Osteoblast (primary cell): ENCODE results near the gene NLGN1. TPM values are rescaled to one million over a fixed set of nuclear protein-coding genes. Genes with fewer than 3 reads are reported as not detected.

Experiments
- DNase-seq: peaks from one replicate; pipeline ENCODE4 v3.0.0; 2011; ENCODE audit warnings: low spot score, mixed read lengths; ENCODE audit not compliant: insufficient read length; ENCODE audit errors: missing footprints
- H2AFZ ChIP-seq: 2 replicates; pipeline ENCODE4 v1.6.0; 2011; ENCODE audit warnings: mild to moderate bottlenecking, low read length
- H3K27ac ChIP-seq: 2 replicates; pipeline ENCODE4 v1.5.1; 2011; ENCODE audit warnings: mild to moderate bottlenecking, low read depth, low read length, moderate library complexity
- H3K27me3 ChIP-seq: 2 replicates; pipeline ENCODE4 v1.6.0; 2012; ENCODE audit warnings: mild to moderate bottlenecking, control low read depth, inconsistent platforms, low read length, moderate library complexity; ENCODE audit not compliant: insufficient read depth
- H3K36me3 ChIP-seq: 2 replicates; pipeline ENCODE4 v1.5.1; 2011; ENCODE audit warnings: mild to moderate bottlenecking, low read length, control low read depth, moderate library complexity; ENCODE audit not compliant: insufficient read depth
- H3K4me1 ChIP-seq: 2 replicates; pipeline ENCODE4 v1.5.1; 2011; ENCODE audit warnings: mild to moderate bottlenecking, low read length, control low read depth, moderate library complexity; ENCODE audit not compliant: insufficient read depth
- H3K4me2 ChIP-seq: 2 replicates; pipeline ENCODE4 v1.6.0; 2011; ENCODE audit warnings: mild to moderate bottlenecking, low read length; ENCODE audit not compliant: insufficient read depth
- H3K4me3 ChIP-seq: fragments of 200-600 bp; sonication (generic); 3 replicates; pipeline ENCODE4 v1.5.1; 2012; ENCODE audit warnings: mild to moderate bottlenecking, low read length, inconsistent platforms; ENCODE audit not compliant: insufficient read depth
- H3K79me2 ChIP-seq: 2 replicates; pipeline ENCODE4 v1.6.0; 2012; ENCODE audit warnings: mild to moderate bottlenecking, low read length, control low read depth, inconsistent platforms; ENCODE audit not compliant: insufficient read depth
- H3K9me3 ChIP-seq: 2 replicates; pipeline ENCODE4 v1.5.1; 2011; ENCODE audit warnings: low read depth, low read length, control low read depth
- H4K20me1 ChIP-seq: 2 replicates; pipeline ENCODE4 v1.6.0; 2012; ENCODE audit warnings: mild to moderate bottlenecking, low read length, control low read depth; ENCODE audit not compliant: insufficient read depth
- total RNA-seq: library from RNA; depleted of rRNA; stranded (reverse); fragments of >200 nt; gene quantifications from 2 replicates; pipeline ENCODE4 v1.2.3, GENCODE V29; 2012
- TF ChIP-seq, protein P1 (sequence below): IDR thresholded peaks from 2 replicates; pipeline ENCODE4 v1.5.1; 2011; ENCODE audit warnings: mild to moderate bottlenecking, low read depth, low read length, moderate library complexity; ENCODE audit errors: extremely low read depth

NLGN1 gene
- total RNA-seq, 1 donor = 9.0 TPM

DNA sequence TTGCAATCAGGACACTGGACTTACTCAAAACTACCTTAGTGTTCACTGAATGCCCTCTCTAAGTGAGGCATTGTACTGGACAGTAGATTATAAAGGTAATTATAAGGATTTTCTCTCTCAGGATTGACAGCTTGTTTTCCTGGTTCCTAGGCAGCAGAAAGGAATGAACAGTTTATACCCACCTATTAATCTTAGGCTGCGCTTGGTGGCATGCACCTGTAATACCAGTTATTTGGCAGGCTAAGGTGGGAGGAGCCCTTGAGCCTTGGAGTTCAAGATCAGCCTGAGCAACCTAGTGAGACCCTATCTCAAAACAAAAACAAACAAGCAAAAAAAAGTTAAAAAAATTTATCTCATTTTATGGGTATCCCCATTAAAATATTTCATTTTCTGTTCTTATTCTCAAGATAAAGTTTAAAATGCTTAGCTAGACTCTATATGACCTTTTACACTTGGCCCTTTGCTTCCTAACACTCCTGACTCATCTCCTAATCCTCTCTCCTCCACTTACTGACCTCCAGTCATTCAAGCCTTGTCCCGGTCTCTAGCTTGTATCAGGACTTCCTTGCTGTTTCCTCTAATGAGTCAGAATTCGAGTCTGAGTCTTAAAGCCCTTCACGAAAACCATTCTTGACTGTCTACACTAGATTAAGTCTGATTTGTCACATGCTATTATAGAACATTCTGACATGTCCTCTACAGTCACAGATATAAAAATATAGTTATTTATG lies 348.6 kb downstream of the NLGN1 start:
- no peaks in the 10 kb centered on the region for H3K27me3 ChIP-seq

GRCh38 chr3:173747427-173747826 lies 349.9 kb downstream of the NLGN1 start:
- Histone ChIP-seq H2AFZ (no peak overlapping the region), H3K27ac (no peak overlapping the region), H3K4me2 (no peak overlapping the region), H3K27me3 (no peaks in the 10 kb centered on the region), H3K79me2 (no peaks in the 10 kb centered on the region), H3K4me1 (peaks cover 30% of the 10 kb centered on the region), H3K36me3 (no peaks in the 10 kb centered on the region), H3K9me3 (no peaks in the 10 kb centered on the region), H3K4me3 (no peak overlapping the region), H4K20me1 (no peaks in the 10 kb centered on the region)
- TF ChIP-seq, protein P1, sequence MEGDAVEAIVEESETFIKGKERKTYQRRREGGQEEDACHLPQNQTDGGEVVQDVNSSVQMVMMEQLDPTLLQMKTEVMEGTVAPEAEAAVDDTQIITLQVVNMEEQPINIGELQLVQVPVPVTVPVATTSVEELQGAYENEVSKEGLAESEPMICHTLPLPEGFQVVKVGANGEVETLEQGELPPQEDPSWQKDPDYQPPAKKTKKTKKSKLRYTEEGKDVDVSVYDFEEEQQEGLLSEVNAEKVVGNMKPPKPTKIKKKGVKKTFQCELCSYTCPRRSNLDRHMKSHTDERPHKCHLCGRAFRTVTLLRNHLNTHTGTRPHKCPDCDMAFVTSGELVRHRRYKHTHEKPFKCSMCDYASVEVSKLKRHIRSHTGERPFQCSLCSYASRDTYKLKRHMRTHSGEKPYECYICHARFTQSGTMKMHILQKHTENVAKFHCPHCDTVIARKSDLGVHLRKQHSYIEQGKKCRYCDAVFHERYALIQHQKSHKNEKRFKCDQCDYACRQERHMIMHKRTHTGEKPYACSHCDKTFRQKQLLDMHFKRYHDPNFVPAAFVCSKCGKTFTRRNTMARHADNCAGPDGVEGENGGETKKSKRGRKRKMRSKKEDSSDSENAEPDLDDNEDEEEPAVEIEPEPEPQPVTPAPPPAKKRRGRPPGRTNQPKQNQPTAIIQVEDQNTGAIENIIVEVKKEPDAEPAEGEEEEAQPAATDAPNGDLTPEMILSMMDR = no peak
- no peak for DNase-seq

More for the DNA sequence above, 348.6 kb downstream of the NLGN1 start:
- Histone ChIP-seq H3K36me3 (no peaks in the 10 kb centered on the region), H3K79me2 (no peaks in the 10 kb centered on the region), H3K4me1 (peaks cover 43% of the 10 kb centered on the region), H2AFZ (peak overlapping the region; percentile 17), H3K27ac (no peak overlapping the region), H3K4me3 (no peak overlapping the region), H4K20me1 (no peaks in the 10 kb centered on the region), H3K9me3 (no peaks in the 10 kb centered on the region), H3K4me2 (no peak overlapping the region)
- no peak for DNase-seq
- TF ChIP-seq, protein P1 = no peak

DNA sequence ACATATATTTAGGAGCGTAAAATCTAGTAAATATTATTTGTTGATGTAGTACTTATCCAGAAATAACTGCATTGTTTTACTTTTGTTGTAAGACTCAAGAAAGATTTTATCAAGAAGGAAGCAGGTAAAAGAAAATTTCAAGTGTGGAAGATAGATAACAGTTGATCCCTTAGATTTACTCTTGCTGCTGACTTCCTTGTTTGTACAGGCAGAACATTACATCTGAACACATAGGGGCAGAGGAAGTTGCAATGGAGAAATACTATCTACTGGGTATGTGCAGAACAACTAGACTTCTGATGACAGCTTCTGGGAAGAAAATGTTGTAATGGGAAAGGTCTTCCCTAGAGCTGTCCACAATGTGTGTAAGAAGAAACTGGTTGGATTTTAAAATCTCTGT lies 350.6 kb downstream of the NLGN1 start:
- Histone ChIP-seq H3K4me2 (no peak overlapping the region), H3K36me3 (no peaks in the 10 kb centered on the region), H3K79me2 (no peaks in the 10 kb centered on the region), H3K4me1 (peaks cover 23% of the 10 kb centered on the region), H2AFZ (no peak overlapping the region), H3K27ac (no peak overlapping the region), H3K27me3 (no peaks in the 10 kb centered on the region), H3K9me3 (no peaks in the 10 kb centered on the region), H3K4me3 (no peak overlapping the region), H4K20me1 (no peaks in the 10 kb centered on the region)
- TF ChIP-seq, protein P1 = no peak
- DNase-seq = no peak

DNA sequence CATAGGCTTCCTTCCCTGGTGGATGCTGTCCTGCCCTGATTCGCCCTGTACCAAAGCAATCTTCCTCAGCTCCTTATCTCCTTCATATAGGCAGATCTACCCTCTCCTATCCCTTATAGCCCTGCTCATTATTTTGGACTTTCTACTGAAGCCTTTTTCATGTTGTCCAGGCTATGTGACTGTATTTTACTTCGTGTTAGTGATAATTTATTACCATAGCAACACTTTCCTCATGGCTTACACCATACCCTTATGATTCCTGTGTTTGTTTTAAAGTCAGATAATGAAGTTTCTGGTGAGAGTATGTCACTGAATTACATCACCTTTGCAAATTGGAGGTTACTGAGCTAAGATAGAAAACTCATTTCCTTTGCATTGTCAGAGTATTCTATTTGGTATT lies 352.6 kb downstream of the NLGN1 start:
- Histone ChIP-seq H3K27ac (peak overlapping the region; percentile 24), H3K9me3 (no peaks in the 10 kb centered on the region), H4K20me1 (no peaks in the 10 kb centered on the region), H3K4me3 (no peak overlapping the region), H3K79me2 (no peaks in the 10 kb centered on the region), H3K36me3 (no peaks in the 10 kb centered on the region), H3K4me1 (peaks cover 17% of the 10 kb centered on the region), H2AFZ (peak overlapping the region; percentile 21), H3K4me2 (no peak overlapping the region), H3K27me3 (no peaks in the 10 kb centered on the region)
- DNase-seq = peak; percentile 79
- TF ChIP-seq, protein P1 = no peak
